ENCODE measurements around the gene GMCL1. TPM values are rescaled to one million over a fixed set of nuclear protein-coding genes. Genes with fewer than 3 reads are reported as not detected.

The GMCL1 gene
- total RNA-seq, 1 donor from 2014 or later, result 12.7 TPM

- H3K4me1 ChIP-seq (ENCODE audit: insufficient read depth, low read length), result no peaks in the 10 kb centered on the region
- DNase-seq (ENCODE audit: low read depth) (no peak), FAIRE-seq (no peak)
- Mint-ChIP-seq H3K36me3 (ENCODE audit: low read depth, unreplicated experiment) (peaks cover 11% of the 10 kb centered on the region), H3K27ac (ENCODE audit: unreplicated experiment) (no peak overlapping the region), H3K9me3 (ENCODE audit: unreplicated experiment) (no peaks in the 10 kb centered on the region), H3K27me3 (ENCODE audit: low read depth, unreplicated experiment) (no peaks in the 10 kb centered on the region), H3K4me1 (ENCODE audit: low read depth, unreplicated experiment) (no peaks in the 10 kb centered on the region), H3K4me3 (ENCODE audit: unreplicated experiment) (no peak overlapping the region)
- H3K4me2 ChIP-seq (ENCODE audit: low read length), result no peak overlapping the region
- H3K79me2 ChIP-seq (ENCODE audit: insufficient read depth, low read length), result no peaks in the 10 kb centered on the region
- no peaks in the 10 kb centered on the region for H3K9me3 ChIP-seq (ENCODE audit: insufficient read depth, low read depth, low read length)
- H3K27me3 ChIP-seq (ENCODE audit: insufficient read depth, low read length), result no peaks in the 10 kb centered on the region
- no peaks in the 10 kb centered on the region for H4K20me1 ChIP-seq (ENCODE audit: insufficient read depth, low read length)
- H2AFZ ChIP-seq (ENCODE audit: low read depth, low read length), result no peak overlapping the region
- no peak overlapping the region for H3K4me3 ChIP-seq (ENCODE audit: insufficient read depth, low read depth, low read length)
- TF ChIP-seq EZH2 (IDR thresholded peaks at IDR 0.05; ENCODE audit: insufficient read depth, low read length) (no peak), CTCF (IDR thresholded peaks at IDR 0.05; ENCODE audit: insufficient read depth, low read depth, low read length) (no peak)
- no peak overlapping the region for H3K9ac ChIP-seq (ENCODE audit: low read length)
- peaks cover 9% of the 10 kb centered on the region for H3K36me3 ChIP-seq (ENCODE audit: insufficient read depth, low read length)
- no peak overlapping the region for H3K27ac ChIP-seq (ENCODE audit: low read depth, low read length)
Measured at GRCh38 chr2:69846182-69847067, 17.0 kb downstream of the GMCL1 start.

- Mint-ChIP-seq H3K27ac (ENCODE audit: unreplicated experiment) (no peak overlapping the region), H3K36me3 (ENCODE audit: low read depth, unreplicated experiment) (peaks cover 11% of the 10 kb centered on the region), H3K4me3 (ENCODE audit: unreplicated experiment) (no peak overlapping the region), H3K27me3 (ENCODE audit: low read depth, unreplicated experiment) (no peaks in the 10 kb centered on the region), H3K9me3 (ENCODE audit: unreplicated experiment) (no peaks in the 10 kb centered on the region), H3K4me1 (ENCODE audit: low read depth, unreplicated experiment) (no peaks in the 10 kb centered on the region)
- H3K4me3 ChIP-seq (ENCODE audit: insufficient read depth, low read depth, low read length), result no peak overlapping the region
- H2AFZ ChIP-seq (ENCODE audit: low read depth, low read length), result no peak overlapping the region
- no peaks in the 10 kb centered on the region for H4K20me1 ChIP-seq (ENCODE audit: insufficient read depth, low read length)
- no peaks in the 10 kb centered on the region for H3K9me3 ChIP-seq (ENCODE audit: insufficient read depth, low read depth, low read length)
- DNase-seq (ENCODE audit: low read depth) (no peak), FAIRE-seq (no peak)
- H3K27ac ChIP-seq (ENCODE audit: low read depth, low read length), result no peak overlapping the region
- no peaks in the 10 kb centered on the region for H3K4me1 ChIP-seq (ENCODE audit: insufficient read depth, low read length)
- no peak overlapping the region for H3K4me2 ChIP-seq (ENCODE audit: low read length)
- no peak overlapping the region for H3K9ac ChIP-seq (ENCODE audit: low read length)
- H3K27me3 ChIP-seq (ENCODE audit: insufficient read depth, low read length), result no peaks in the 10 kb centered on the region
- H3K36me3 ChIP-seq (ENCODE audit: insufficient read depth, low read length), result peaks cover 6% of the 10 kb centered on the region
- no peaks in the 10 kb centered on the region for H3K79me2 ChIP-seq (ENCODE audit: insufficient read depth, low read length)
- TF ChIP-seq CTCF (IDR thresholded peaks at IDR 0.05; ENCODE audit: insufficient read depth, low read depth, low read length), result no peak
- no peak for TF ChIP-seq EZH2 (IDR thresholded peaks at IDR 0.05; ENCODE audit: insufficient read depth, low read length)
Measured at GRCh38 chr2:69847068-69847828, 17.8 kb downstream of the GMCL1 start.

All from astrocyte (in vitro differentiated cells and primary cell).